Left colon (tissue), 2 donors: ENCODE measurements around the gene SEPTIN10. TPM values are rescaled to one million over a fixed set of nuclear protein-coding genes. Genes with fewer than 3 reads are reported as not detected.

ENCODE experiments used
- ATAC-seq: fragments of 200-7000 bp; cut with Tn5 transposase; one replicate; pipeline ENCODE4 v1.9.1; 2020; ENCODE audit warnings: mild to moderate bottlenecking, moderate library complexity
- DNase-seq, 2 donors: peaks; one replicate each; pipeline ENCODE4 v3.0.0-alpha.2; 2020
- intact Hi-C, 2 donors: fragments of 100-400 bp; cut with DNase I in 1 of 2; cut with micrococcal nuclease in 1 of 2; formaldehyde crosslinking; loops; one replicate each; pipeline versions ENCODE4 v1.11.2 to v1.14.0; 2022; cut with DNase I, micrococcal nuclease
- total RNA-seq, 2 donors: library from RNA; stranded (reverse); fragmentation: NEBNext Ultra II Directional; extraction: Animal tissue kit (Norgen Biotek cat#: 25700); gene quantifications; one replicate each; pipeline ENCODE4 v1.2.1, GENCODE V29; 2021
- donor health status: DM: no; HTN: no; CAD: no.
- donor health status: DM: yes; HTN: yes; CAD: no.

Gene SEPTIN10
- total RNA-seq, 2 donors from 2014 or later: 77.1 to 80.8 TPM

GRCh38 chr2:109513749-109514588 is 99.8 kb downstream of the SEPTIN10 start:
- ATAC-seq (no peak), DNase-seq (no peak)
- intact Hi-C loops: no loop called here

- DNase-seq: no peak
- intact Hi-C loops: no loop called here
- no peak for ATAC-seq
These were observed 100.5 kb downstream of the SEPTIN10 start for GRCh38 chr2:109513230-109513629.

DNA sequence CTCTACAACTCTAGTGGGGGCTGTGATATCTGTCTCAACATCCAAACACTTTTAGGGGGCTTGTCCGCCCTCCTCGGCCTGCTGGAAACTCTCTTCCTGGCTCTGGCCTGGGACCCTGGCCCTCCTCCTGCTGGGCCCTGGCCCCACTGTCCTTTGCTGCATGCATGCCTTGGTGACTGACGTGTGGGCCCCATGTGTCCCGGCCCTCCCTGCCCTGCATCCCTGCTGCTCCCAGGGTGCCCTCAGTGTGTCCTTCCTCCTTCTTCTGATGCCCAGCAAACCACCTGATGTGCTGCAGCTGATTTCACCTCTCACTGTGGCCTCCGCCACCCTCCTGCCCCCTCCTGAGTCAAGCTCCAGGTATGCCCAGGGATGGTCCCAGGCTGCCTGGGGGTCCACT is 101.7 kb downstream of the SEPTIN10 start:
- intact Hi-C loops: no loop called here
- DNase-seq (no peak), ATAC-seq (no peak)

- intact Hi-C loops: no loop called here
- DNase-seq (no peak), ATAC-seq (no peak)
These were observed 102.6 kb downstream of the SEPTIN10 start for GRCh38 chr2:109511168-109511567.

GRCh38 chr2:109510136-109511028 is 103.4 kb downstream of the SEPTIN10 start:
- DNase-seq (peak; percentile 63 to 88), ATAC-seq (peak; percentile 89)
- intact Hi-C loops: no loop called here

- ATAC-seq (no peak), DNase-seq (no peak)
- intact Hi-C loops: loop anchor here in 1 of 2 donors (5.0 kb wide), 1 partner anchor 381 kb away; the partner anchor contains the start of gene SH3RF3
These were observed 105.2 kb downstream of the SEPTIN10 start for GRCh38 chr2:109508556-109508955.

- intact Hi-C loops: loop anchor here in 1 of 2 donors (5.0 kb wide), 1 partner anchor 381 kb away; the partner anchor contains the start of gene SH3RF3
- DNase-seq (no peak), ATAC-seq (no peak)
These were observed 105.9 kb downstream of the SEPTIN10 start for GRCh38 chr2:109507828-109508227.

DNA sequence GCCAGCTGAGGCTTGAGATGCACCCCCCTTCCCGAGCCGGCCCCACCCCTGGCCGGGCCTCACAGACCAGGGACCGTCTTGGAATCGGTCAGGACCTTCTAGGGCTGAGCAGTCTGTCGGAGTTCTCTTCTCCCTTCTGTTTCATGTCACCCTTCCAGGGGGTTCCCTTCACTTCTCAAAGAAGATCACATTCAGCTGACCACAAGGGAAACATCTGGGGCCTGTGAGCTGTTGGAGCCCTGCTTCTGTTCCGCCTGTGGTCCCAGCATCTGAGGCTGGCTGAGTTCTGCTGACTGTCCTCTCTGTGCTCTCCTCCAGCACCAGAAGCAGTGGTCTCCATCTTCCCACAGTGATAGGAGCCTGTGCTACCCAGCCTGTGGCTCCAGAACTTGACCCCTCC is 106.5 kb downstream of the SEPTIN10 start:
- DNase-seq (no peak), ATAC-seq (no peak)
- intact Hi-C loops: loop anchor here in 1 of 2 donors (5.0 kb wide), 1 partner anchor 380 kb away; the partner anchor contains the start of gene SH3RF3

DNA sequence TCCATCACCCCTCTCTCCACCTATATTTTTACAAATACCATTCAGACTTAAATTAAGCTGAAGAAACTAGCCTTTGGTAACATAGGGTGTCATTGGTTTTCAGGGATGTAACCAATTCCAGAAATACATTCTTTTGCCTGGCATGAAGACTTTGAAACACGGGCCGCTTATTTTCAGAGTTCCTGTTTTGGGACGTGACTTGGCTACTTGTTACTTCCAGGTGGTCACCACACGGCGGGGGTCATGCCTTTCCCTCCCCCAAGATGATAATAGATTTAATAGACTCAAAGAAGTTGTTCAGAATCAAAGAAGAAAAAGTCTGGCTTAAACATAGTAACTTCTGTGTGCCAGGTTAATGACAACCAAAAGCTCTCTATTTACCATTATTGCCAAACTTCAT is 110.6 kb downstream of the SEPTIN10 start:
- ATAC-seq (no peak), DNase-seq (no peak)
- intact Hi-C loops: loop anchor here in 1 of 2 donors (5.0 kb wide), 1 partner anchor 376 kb away; the partner anchor contains the start of gene SH3RF3

GRCh38 chr2:109501461-109501860 is 112.3 kb downstream of the SEPTIN10 start:
- ATAC-seq: no peak
- no peak for DNase-seq
- intact Hi-C loops: loop anchor here in 1 of 2 donors (5.0 kb wide), 1 partner anchor 374 kb away; the partner anchor contains the start of gene SH3RF3

DNA sequence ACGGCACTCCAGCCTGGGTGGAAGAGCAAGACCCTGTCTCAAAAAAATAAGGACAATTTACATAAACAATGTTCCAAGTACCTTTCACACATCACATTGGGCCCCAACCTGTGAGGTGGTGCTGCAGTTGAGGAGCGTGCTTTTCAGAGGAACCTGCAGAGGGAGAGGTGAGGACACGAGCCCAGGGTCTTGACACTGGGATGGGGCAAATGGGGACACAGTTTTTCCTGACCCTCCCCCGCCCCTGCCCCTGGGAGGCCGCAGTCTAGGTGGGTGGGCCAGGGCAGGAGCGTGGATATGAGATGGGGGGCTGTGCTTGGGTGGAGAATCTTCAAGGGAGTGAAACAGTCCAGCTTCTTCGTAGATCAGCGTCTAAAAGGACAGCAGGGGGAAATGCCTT is 112.9 kb downstream of the SEPTIN10 start:
- no peak for ATAC-seq
- intact Hi-C loops: loop anchor here in 1 of 2 donors (5.0 kb wide), 1 partner anchor 374 kb away; the partner anchor contains the start of gene SH3RF3
- no peak for DNase-seq

DNA sequence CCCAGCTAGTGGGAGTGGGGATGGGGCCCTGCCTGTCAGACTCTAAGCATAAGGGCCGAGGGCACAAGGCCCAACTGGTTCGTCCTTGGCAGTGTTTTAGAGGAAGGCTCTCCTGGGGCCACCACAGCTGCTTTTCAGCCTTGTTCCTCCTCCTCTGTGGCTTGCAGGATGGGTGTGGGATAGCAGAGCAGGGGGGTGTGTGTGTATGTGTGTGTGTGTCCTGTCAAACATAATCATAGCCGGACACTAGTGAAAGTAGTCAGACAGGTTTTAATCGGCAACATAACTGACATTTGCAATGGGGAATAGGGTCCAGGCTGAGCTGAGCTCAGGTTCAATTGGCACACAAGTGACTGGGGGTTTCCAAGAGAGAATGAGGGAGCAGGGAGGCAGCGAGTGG is 114.2 kb downstream of the SEPTIN10 start:
- intact Hi-C loops: no loop called here
- ATAC-seq: peak; percentile 75
- DNase-seq: peak; percentile 66 to 67

GRCh38 chr2:109498906-109499305 is 114.9 kb downstream of the SEPTIN10 start:
- no peak for DNase-seq
- intact Hi-C loops: no loop called here
- ATAC-seq: no peak

DNA sequence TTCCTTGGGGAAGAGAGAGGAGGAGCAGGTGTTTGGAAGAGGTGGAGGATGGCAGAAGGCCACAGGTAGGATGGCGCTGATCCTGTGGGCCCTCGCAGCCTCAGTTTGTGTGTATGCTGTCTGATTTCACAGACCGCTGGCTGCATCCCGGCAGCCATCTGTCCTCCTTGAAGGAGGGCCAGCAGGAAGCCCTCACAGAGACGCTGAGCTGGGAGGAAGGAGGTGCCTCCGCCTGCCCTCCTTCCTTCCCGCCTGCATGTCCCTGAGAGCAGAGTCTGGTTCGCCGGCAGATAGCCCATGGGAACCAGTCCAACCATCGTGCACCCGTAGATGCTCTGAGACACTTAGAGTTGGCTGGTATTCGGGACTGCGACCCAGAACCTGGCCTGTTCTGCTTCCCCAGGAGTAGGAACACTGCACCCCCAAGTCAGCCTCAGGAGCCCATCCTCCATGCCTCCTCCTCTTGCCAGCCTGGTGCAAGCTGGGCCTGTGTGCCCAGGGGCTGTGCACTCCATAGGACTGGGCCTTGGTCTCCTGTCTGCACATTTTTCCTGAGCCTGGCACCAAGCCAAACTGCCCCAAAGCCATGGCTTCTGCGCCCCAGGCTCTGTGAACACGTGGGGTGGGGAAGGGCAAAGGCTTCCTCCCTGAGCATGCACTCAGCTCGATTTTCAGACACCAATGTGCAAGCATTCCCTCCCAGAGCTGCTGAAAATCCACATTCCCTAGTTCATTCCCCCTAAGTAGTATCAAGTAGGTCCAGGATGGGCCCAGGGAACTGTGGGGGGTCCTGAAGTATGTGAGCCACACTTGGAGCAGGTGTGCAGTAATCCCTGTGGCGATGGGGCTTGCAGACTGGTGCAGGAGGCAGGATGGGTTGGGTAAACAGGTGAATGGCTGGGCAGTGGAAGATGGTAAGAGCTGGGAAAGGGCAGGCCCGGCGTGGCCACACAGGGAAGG is 115.6 kb downstream of the SEPTIN10 start:
- intact Hi-C loops: no loop called here
- ATAC-seq (peak; percentile 23), DNase-seq (no peak)

GRCh38 chr2:109497463-109497862 is 116.3 kb downstream of the SEPTIN10 start:
- ATAC-seq (peak; percentile 28), DNase-seq (no peak)
- intact Hi-C loops: no loop called here

DNA sequence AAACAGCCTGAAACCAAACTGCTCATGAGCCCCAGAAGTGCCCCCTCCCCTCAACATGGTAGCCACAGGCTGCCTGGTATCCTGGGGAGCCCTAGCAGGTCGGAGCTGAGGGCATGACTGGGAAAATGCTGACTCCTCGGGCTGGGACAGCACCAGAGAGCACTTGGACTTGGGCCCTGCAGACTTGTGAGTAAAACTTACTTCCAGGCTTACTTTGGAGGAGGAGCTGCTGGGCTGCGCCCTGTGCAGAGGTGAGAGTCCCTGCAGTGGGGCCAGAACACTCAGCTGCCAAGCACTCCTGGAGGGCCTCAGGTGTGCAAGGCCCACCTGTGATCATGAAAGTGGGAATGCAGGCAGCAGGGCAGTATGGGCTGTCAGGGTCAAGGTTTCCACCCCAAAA is 119.4 kb downstream of the SEPTIN10 start:
- ATAC-seq (peak; percentile 83), DNase-seq (peak; percentile 61 to 65)
- intact Hi-C loops: no loop called here

DNA sequence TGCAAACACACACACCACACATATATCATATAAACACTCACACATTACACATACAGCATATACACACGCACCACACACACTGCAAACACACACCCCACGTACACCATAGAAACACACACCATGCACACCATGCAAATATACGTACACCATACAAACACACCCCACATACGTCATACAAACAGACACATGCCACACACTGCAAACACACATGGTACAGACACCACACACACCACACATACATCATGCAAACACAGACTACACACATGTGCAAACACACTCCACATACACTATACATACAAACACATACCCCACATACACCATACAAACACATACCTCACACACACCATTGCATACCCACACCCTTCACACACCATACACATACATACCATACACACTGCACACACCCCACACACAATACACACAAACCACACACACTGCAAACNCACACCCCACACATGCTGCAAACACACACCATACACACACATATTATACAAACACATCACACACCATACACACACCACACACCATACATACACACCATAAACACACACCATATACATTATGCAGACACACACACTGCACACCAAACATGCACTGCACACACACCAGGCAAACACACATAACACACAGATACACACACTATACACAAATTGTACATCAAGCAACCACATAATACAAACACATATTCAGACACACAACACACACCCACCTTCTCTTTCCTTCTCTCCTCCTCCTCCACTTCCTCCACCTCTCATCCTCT is 120.4 kb downstream of the SEPTIN10 start:
- ATAC-seq (no peak), DNase-seq (no peak)
- intact Hi-C loops: no loop called here
